GM11168 (cell line): ENCODE data around the gene TMEM256.

ENCODE experiments used
- in situ Hi-C: fragments of 300-500 bp; cut with MboI; formaldehyde crosslinking; loops from one replicate; pipeline ENCODE4 v1.12.0; 2022; ENCODE audit warnings: low sequenced_read_pairs; ENCODE audit not compliant: unreplicated experiment

TMEM256 gene

DNA sequence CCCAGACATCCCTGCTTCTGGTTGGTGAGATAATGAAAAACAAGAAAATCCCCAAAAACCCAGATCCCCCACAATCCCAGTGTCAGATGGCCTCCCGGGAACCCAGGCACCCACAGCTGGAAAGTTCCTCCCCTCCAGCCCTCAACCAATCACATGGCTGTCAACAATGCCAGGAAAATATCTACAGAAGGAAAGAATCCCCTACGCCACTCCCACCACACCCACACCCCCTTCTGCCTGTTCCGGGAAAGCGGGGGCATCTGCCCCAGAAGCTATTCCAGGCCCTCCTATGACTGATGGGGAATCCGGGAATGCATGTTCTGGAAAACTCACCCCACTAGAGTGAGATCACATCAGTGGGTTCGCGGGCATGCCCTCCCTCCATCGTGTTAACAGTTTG, 47.1 kb downstream of the TMEM256 start:
- in situ Hi-C loops: no loop called here

DNA sequence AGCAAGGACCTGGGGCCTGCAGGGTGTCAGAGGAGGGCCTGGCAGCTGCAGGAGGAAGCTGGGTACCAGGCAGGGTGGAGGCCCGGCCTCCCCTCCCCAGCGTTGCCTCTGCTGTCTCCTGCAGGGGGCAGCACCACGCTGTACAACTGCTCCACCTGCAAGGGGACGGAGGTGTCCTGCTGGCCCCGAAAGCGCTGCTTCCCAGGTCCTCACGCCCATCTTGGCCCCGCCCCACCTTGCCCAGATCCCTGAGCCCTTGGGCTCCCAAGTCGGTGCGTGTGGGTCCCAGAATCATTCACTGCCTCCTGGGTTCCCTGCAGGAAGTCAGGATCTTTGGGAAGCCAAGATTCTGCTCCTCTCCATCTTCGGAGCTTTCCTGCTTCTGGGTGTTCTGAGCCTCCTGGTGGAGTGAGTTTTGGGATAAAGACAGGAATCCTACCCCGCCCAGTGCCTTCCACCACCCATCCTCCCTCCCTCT, 47.8 kb downstream of the TMEM256 start:
- in situ Hi-C loops: no loop called here

DNA sequence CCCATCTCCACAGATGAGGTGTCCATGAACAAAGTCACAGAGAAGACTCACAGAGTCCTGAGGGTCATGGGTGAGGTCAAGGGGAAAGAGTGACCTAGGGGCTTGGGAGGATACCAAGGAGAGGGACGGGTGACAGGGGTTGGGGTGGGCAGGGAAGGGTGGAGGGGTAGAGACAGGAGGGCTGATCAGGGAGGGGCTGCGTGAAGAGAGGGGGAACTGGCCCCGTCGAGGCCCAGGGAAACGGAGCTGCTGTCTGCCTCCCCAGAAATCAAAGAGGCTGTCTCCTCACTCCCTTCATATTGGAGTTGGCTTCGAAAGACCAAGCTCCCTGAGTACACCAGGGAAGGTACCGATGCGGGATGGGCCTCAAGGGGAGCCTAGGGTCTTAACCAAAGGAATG, 48.3 kb downstream of the TMEM256 start:
- in situ Hi-C loops: no loop called here

DNA sequence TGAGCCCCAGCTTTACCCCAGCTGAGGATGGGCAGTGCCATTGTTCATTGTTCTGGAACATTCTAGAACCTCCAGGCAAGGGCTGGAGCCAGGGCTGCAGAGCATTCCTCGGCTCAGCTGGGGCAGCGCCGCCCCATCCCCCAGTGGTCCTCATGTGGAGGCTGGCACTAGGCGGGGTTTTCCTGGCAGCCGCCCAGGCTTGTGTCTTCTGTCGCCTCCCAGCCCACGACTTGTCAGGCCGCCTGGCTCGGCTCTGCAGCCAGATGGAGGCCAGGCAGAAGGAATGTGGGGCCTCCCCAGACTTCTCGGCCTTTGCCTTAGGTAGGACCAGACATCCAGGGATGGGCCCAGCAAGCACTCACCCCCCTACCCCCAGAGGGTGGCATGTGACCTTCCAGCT, 48.8 kb downstream of the TMEM256 start, which contains the start of gene TMEM95:
TMEM95 (plus strand) TSS at position 104 of the 400 bp plus-strand sequence; CDS start at position 153, 49 bp downstream.
- in situ Hi-C loops: no loop called here

DNA sequence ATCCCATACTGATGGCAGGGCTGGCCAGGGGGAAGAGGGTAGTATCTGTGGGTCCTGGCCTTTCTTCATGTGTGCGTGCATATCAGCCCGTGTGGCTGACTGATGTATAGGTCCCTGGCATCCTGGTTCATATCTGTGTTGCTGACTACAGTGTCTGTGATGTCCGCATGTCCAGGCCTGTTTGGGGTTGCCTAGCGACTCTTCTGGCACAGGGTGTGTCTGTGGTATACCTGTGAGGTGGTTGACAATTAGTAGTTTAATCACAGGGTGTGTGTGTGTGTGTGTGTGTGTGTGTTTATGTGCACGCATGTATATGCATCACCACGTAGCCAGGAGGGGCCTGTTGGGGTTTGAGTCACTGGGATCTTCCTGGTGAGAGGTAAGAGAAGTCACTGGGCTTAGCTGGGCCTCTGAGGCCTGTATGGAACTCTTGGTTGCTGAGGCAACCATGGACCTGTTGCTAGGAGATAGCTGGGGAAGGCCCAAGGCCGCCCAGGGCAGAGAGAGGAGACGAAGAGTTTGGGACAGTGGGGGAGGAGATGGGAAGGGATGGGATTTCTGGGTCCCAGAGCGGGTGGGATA, 49.5 kb downstream of the TMEM256 start:
- in situ Hi-C loops: no loop called here
